ENCODE measurements around the gene FOSL1.

DNA sequence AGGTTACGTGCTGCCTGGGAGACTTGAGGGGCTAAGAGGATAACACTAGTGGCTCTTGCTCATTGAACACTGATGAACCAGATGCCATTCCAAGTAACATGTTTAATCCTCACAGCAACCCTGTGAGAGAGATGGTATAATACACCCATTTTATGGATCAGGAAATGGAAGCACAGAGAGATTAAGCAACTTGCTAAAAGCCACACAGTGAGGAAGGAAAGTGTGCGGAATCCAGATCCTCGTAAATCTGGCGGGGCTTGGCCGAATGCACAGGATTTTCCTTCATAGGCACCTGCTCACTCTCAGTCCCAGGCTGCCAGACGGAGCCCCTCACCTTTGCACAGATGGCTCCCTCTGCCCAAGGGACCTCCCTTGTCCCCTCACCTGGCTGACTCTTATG lies 7.7 kb upstream of the FOSL1 start:
- TF ChIP-seq CTCF (IDR thresholded peaks at IDR 0.05): no peak
- TF ChIP-seq POLR2A (IDR thresholded peaks at IDR 0.05): no peak
